K562 (cell line): Measurements from ENCODE around the gene MICAL1. TPM values are rescaled to one million over a fixed set of nuclear protein-coding genes. Genes with fewer than 3 reads are reported as not detected.

Experiments
- BRF1 ChIP-seq: IDR thresholded peaks from 3 replicates; pipeline ENCODE4 v1.6.1; 2011; ENCODE audit warnings: borderline replicate concordance, mild to moderate bottlenecking; ENCODE audit not compliant: insufficient read length; ENCODE audit errors: extremely low read depth
- HDGF ChIP-seq: fragments of 450-650 bp; IDR thresholded peaks from 2 replicates; pipeline ENCODE4 v1.6.1; 2016
- KHSRP ChIP-seq: fragments of 450-650 bp; IDR thresholded peaks from 2 replicates; pipeline ENCODE4 v1.6.1; 2017
- NCOR1 ChIP-seq: fragments of 450-650 bp; IDR thresholded peaks from 2 replicates; pipeline ENCODE4 v1.6.1; 2016; ENCODE audit warnings: mild to moderate bottlenecking, moderate library complexity
- SRSF1 ChIP-seq: fragments of 200-400 bp; formaldehyde crosslinking; IDR thresholded peaks from 2 replicates; pipeline ENCODE4 v1.6.1; 2017; ENCODE audit warnings: mild to moderate bottlenecking, low read depth, low read length, moderate library complexity
- TGIF2 ChIP-seq: sonication (generic); formaldehyde crosslinking; IDR thresholded peaks from 2 replicates; pipeline ENCODE4 v1.8.1; 2022; ENCODE audit warnings: mild to moderate bottlenecking, missing genetic modification reagents, moderate library complexity
- ZBTB1 ChIP-seq: sonication (generic); formaldehyde crosslinking; IDR thresholded peaks from 2 replicates; pipeline ENCODE4 v1.8.1; 2023; ENCODE audit warnings: missing genetic modification reagents, low read depth, mild to moderate bottlenecking, borderline replicate concordance
- polyA plus RNA-seq, 8 experiments: library from polyadenylated mRNA; depleted of rRNA in 4 of 8; stranded (reverse) in 5 of 8; unstranded in 3 of 8; fragments of >200 nt; fragmentation: Nextera tagmentation in 2 of 8; fragmentation: Illumina TruSeq in 1 of 8; extraction: Ambion mirVana in 2 of 8; extraction: Trizol in 1 of 8; gene quantifications; 2 replicates each; pipeline versions ENCODE4 v1.2.1 to v1.2.3, GENCODE V29; 2011 to 2014; ENCODE audit warnings: inconsistent platforms in 1 of 8, missing spikeins in 1 of 8
- total RNA-seq, 7 experiments: library from RNA; depleted of rRNA in 6 of 7; stranded (reverse); fragments of >200 nt in 6 of 7; fragmentation: Illumina TruSeq in 2 of 7; extraction: Trizol in 2 of 7; gene quantifications; 2 replicates each; pipeline versions ENCODE4 v1.2.1 to v1.2.3, GENCODE V29; 2011 to 2021; ENCODE audit warnings: low replicate concordance in 1 of 7
- TF ChIP-seq, protein P1 (sequence below), 2 experiments: fragments of 450-650 bp; IDR thresholded peaks; 2 replicates each; pipeline ENCODE4 v1.6.1; 2018; ENCODE audit warnings: mild to moderate bottlenecking in 2 of 2, low read depth in 1 of 2; ENCODE audit not compliant: partially characterized antibody in 2 of 2
- TF ChIP-seq, protein P2 (sequence below): fragments of 250-450 bp; sonication (Bioruptor Pico); IDR thresholded peaks from 2 replicates; pipeline ENCODE4 v1.8.0; 2022; ENCODE audit warnings: inconsistent platforms
- TF ChIP-seq, protein P3 (sequence below): sonication (generic); formaldehyde crosslinking; IDR thresholded peaks from 2 replicates; pipeline ENCODE4 v1.8.1; 2023; ENCODE audit warnings: mild to moderate bottlenecking, missing genetic modification reagents
- TF ChIP-seq, protein P4 (sequence below): fragments of 250-450 bp; sonication (Bioruptor Pico); IDR thresholded peaks from 2 replicates; pipeline ENCODE4 v1.4.0; 2020

The MICAL1 gene
- total and polyA plus RNA-seq, 9 of the 15 experiments (the other 6 are each of a cell fraction or from before 2014, with no cell fraction given) = 0.07 to 15.2 (median 7.0) TPM

DNA sequence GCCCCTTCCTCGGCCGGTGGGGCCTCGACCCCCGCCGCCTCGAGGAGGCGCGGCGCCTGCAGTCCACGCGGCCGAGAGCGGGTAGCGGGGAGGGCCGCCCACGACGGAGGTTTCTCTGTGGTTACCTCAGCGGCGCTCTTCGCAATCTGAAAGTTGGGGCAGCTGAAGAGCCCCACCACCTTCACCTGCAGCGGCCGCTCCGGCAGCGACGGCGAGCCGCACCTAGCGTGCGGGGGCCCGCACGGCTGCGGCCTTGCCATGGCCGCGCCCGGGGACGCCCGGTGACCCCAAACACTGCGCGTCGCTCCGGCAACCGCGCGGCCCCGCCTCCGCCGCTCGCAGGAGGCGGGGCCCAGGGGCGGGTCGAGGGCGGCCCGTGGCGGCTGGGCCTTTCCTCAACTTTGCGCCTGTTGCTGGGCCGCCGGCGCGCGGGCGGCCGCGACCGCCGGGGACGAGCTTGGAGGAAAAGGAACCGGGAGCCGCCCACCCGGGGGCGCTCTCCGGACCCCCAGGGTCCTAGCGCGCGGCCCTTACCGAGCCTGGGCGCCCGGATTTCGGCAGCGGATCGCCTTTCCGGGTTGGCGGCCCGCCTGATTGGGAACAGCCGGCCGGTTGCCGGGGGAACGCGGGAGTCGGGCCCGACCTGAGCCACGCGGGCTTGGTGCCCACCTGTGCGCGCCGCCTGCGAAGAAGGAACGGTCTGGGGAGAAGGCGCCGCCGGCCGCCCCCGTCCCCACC, 15.1 kb downstream of the MICAL1 start, which contains the start of the genes PPIL6 and SMPD2 (continued):
- TF ChIP-seq, protein P1, sequence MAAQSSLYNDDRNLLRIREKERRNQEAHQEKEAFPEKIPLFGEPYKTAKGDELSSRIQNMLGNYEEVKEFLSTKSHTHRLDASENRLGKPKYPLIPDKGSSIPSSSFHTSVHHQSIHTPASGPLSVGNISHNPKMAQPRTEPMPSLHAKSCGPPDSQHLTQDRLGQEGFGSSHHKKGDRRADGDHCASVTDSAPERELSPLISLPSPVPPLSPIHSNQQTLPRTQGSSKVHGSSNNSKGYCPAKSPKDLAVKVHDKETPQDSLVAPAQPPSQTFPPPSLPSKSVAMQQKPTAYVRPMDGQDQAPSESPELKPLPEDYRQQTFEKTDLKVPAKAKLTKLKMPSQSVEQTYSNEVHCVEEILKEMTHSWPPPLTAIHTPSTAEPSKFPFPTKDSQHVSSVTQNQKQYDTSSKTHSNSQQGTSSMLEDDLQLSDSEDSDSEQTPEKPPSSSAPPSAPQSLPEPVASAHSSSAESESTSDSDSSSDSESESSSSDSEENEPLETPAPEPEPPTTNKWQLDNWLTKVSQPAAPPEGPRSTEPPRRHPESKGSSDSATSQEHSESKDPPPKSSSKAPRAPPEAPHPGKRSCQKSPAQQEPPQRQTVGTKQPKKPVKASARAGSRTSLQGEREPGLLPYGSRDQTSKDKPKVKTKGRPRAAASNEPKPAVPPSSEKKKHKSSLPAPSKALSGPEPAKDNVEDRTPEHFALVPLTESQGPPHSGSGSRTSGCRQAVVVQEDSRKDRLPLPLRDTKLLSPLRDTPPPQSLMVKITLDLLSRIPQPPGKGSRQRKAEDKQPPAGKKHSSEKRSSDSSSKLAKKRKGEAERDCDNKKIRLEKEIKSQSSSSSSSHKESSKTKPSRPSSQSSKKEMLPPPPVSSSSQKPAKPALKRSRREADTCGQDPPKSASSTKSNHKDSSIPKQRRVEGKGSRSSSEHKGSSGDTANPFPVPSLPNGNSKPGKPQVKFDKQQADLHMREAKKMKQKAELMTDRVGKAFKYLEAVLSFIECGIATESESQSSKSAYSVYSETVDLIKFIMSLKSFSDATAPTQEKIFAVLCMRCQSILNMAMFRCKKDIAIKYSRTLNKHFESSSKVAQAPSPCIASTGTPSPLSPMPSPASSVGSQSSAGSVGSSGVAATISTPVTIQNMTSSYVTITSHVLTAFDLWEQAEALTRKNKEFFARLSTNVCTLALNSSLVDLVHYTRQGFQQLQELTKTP (IDR thresholded peaks at IDR 0.05; ENCODE audit: low read depth in 1 of 2, partially characterized antibody in 2 of 2) = no peak
- TF ChIP-seq, protein P2, sequence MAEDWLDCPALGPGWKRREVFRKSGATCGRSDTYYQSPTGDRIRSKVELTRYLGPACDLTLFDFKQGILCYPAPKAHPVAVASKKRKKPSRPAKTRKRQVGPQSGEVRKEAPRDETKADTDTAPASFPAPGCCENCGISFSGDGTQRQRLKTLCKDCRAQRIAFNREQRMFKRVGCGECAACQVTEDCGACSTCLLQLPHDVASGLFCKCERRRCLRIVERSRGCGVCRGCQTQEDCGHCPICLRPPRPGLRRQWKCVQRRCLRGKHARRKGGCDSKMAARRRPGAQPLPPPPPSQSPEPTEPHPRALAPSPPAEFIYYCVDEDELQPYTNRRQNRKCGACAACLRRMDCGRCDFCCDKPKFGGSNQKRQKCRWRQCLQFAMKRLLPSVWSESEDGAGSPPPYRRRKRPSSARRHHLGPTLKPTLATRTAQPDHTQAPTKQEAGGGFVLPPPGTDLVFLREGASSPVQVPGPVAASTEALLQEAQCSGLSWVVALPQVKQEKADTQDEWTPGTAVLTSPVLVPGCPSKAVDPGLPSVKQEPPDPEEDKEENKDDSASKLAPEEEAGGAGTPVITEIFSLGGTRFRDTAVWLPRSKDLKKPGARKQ (CRISPR knock-in tag) = no peak
- TF ChIP-seq, protein P3, sequence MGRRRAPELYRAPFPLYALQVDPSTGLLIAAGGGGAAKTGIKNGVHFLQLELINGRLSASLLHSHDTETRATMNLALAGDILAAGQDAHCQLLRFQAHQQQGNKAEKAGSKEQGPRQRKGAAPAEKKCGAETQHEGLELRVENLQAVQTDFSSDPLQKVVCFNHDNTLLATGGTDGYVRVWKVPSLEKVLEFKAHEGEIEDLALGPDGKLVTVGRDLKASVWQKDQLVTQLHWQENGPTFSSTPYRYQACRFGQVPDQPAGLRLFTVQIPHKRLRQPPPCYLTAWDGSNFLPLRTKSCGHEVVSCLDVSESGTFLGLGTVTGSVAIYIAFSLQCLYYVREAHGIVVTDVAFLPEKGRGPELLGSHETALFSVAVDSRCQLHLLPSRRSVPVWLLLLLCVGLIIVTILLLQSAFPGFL (CRISPR knock-in tag) = no peak
- TF ChIP-seq NCOR1 (no peak), KHSRP (no peak), ZBTB1 (CRISPR knock-in tag) (peak; percentile 79), HDGF (no peak), TGIF2 (CRISPR knock-in tag) (no peak), BRF1 (no peak), SRSF1 (no peak)
- TF ChIP-seq, protein P4, sequence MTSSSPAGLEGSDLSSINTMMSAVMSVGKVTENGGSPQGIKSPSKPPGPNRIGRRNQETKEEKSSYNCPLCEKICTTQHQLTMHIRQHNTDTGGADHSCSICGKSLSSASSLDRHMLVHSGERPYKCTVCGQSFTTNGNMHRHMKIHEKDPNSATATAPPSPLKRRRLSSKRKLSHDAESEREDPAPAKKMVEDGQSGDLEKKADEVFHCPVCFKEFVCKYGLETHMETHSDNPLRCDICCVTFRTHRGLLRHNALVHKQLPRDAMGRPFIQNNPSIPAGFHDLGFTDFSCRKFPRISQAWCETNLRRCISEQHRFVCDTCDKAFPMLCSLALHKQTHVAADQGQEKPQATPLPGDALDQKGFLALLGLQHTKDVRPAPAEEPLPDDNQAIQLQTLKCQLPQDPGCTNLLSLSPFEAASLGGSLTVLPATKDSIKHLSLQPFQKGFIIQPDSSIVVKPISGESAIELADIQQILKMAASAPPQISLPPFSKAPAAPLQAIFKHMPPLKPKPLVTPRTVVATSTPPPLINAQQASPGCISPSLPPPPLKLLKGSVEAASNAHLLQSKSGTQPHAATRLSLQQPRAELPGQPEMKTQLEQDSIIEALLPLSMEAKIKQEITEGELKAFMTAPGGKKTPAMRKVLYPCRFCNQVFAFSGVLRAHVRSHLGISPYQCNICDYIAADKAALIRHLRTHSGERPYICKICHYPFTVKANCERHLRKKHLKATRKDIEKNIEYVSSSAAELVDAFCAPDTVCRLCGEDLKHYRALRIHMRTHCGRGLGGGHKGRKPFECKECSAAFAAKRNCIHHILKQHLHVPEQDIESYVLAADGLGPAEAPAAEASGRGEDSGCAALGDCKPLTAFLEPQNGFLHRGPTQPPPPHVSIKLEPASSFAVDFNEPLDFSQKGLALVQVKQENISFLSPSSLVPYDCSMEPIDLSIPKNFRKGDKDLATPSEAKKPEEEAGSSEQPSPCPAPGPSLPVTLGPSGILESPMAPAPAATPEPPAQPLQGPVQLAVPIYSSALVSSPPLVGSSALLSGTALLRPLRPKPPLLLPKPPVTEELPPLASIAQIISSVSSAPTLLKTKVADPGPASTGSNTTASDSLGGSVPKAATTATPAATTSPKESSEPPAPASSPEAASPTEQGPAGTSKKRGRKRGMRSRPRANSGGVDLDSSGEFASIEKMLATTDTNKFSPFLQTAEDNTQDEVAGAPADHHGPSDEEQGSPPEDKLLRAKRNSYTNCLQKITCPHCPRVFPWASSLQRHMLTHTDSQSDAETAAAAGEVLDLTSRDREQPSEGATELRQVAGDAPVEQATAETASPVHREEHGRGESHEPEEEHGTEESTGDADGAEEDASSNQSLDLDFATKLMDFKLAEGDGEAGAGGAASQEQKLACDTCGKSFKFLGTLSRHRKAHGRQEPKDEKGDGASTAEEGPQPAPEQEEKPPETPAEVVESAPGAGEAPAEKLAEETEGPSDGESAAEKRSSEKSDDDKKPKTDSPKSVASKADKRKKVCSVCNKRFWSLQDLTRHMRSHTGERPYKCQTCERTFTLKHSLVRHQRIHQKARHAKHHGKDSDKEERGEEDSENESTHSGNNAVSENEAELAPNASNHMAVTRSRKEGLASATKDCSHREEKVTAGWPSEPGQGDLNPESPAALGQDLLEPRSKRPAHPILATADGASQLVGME (CRISPR knock-in tag) = no peak
